Activated T-cell treated with anti-CD3 and anti-CD28 coated beads, Interleukin-2, amount 50 U/mL, for 1 hour (primary cell): Measurements from ENCODE around the gene DDOST.

Experiments used
- DNase-seq: peaks from one replicate; pipeline ENCODE4 v3.0.0-alpha.2; 2020

Gene DDOST

DNA sequence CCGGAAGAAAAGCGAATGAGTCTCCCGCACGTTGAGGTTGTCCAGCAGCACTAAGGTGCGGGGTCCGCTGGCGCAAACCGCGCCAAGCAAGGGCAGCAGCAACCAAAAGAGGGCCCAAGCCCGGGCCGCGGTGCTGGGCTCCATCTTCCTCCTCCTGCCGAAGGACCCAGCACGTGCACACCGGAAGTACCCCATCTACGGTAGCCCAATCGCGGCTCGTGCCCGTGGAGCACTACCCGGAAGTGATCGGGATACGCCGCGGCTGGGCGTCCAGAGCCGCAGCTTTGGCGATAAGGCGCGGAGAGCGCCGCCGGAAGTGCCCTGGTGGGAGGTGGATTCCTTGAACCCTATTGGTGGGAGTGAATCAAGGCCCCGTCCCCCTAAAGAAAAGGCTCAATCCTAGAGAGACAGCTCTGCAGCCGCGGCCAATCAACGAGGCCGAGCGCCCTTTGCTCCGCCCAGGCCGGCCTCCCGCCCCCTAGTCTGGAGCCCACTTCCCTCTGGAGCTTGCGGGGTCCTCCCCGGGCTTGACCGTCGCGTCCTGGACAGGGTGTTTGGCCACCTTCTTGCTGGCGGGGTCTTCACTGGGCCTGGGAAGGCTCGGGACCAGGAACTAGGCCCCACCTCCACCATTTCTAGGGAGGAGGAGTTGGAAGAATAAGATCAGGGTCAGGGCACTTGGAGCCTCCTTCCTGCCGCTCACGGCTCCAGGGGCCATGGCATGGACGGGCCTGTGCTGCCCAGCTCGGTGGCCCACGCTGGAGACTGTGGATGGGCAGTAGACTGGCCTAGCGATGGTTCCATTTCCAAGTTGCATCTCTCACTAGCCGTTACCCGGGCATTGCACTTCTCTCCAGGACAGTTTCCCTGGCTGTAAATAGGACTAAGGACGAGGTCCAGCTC, at the start of gene DDOST:
TSS of gene DDOST (minus strand) at position 163 of the 903 bp plus-strand sequence. CDS start at position 144, 19 bp downstream.
- DNase-seq: peak; percentile 91

DNA sequence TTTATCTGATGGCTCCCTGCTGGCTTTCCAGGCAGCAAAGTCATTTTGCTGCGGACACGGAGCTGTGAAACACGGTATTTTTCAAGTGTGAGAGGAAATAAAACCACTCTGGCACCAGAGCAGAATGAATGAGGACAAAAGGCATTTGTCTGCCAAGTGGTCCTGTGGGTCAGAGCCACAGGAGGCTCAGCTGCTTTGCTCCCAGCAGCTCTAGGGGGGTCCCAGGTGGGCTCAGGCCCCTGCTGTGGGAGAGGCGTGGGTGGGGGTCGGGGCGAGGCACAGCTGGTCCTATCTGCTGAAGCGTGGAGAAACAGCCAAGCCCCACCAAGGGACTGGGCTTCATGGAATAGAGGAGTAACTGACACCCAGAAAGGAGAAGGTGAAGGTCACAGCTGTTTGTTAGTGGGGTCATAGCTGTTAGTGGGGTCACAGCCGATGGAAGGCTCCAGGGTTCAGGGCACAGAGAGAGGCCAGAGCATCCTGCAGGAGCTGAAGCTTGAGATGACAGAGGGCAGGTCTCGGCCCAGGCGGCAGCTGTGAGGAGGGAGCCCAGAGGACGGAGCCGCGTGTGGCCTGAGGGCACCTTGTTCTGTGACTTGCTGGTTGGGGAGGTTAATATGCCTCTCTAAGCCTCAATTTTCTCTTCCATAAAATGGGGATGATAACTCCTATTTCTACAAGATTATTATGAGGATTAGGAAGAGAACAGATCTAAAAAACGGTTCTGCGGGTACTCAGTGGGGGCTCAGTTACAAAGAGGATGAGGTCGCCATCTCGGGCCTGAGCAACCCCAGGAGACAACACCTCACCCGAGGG, 49.5 kb upstream of the DDOST start:
- no peak for DNase-seq

DNA sequence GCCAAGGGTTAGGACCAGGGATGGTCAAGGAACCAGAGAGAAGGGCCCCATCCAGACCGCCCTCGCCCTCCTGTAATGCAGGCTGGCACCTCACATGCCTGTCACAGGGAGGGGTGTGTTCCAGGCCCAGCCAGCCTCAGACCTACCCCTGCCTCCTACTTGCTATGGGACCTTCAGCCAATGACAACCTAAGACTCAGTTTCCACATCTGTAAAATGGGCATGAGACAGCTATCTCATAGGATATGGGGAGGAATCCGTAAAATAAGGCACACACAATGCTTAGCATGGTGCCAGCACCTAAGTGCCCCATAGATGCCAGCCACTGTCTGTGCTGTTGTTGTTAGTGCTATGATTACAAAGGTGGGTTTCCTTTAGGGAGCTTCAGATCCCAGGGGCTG, 48.7 kb upstream of the DDOST start:
- no peak for DNase-seq

DNA sequence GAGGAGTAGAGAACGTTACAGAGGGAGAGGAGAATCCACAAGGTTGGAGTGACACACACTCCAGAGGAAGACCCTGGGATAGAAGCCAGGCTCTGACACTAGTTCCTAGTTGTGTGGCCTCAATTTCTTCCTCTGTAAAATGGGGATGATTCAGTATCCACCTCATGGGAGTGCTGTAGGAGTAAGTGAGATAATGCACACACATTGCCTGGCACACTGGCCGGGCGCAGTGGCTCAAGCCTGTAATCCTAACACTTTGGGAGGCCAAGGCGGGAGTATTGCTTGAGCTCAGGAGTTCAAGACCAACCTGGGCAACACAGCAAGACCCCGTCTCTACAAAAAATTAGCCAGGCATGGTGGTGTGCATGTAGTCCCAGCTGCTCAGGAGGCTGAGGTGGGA, 47.7 kb upstream of the DDOST start:
- DNase-seq: no peak

DNA sequence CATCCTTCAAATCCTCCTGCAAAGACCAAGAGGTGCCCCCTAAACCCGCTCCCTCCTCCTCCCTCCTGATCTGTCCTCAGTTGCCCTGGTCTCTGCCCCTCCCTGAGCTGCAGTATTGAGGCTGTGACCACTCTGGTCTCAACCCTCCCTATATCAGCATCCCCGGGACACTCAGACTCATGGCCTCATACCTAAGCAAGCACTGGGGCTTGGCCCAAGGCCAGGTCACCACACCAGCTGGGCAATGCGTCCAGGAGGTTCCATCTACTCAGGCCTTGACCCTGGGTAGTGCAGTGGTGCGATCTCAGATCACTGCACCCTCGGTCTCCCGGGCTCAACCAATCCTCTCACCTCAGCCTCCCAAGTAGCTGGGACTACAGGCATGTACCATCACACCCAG, 46.9 kb upstream of the DDOST start:
- DNase-seq: no peak

DNA sequence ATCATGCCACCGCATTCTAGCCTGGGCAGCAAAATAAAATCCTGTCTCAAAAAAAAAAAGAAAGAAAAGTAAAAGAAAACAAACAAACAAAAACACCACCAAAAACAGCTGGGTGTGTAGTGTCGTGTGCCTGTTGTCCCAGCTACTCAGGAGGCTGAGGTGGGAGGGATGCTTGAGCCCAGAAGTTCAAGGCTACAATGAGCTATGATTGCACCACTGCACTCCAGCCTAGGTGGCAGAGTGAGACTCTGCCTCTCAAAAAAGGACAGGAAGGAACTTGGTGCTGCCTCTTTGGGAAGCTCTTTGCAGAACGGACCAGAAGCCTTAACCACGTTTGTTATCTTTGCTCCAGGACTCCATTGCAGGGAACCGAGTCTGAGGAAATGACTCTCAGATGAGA, 45.7 kb upstream of the DDOST start:
- DNase-seq: no peak

DNA sequence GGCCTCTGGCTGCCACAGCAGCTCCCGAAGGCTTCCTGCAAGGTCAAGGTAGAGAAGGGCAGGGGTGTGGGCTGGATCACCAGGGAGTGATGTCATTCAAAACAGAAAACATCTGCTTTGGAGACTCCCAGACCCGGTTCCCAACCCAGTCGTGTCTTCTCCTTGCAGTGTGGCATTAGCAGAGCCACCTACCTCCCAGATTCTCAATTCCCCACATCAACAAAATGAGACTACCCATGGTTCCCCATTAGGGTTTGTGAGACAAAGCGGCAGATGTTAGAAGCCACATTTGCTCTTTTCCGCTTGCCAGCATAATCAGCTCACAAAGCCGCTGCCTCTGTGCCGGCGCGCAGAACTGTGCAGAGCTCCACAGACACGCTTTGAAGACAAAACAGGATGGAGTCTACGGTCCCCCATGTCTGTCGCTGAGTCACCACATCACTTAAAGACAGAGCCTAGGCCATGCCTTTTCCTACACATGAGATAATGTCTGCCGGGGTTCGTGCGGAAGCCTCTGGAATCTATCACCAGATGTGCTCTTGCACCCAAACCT, 44.1 kb upstream of the DDOST start:
- DNase-seq: no peak

DNA sequence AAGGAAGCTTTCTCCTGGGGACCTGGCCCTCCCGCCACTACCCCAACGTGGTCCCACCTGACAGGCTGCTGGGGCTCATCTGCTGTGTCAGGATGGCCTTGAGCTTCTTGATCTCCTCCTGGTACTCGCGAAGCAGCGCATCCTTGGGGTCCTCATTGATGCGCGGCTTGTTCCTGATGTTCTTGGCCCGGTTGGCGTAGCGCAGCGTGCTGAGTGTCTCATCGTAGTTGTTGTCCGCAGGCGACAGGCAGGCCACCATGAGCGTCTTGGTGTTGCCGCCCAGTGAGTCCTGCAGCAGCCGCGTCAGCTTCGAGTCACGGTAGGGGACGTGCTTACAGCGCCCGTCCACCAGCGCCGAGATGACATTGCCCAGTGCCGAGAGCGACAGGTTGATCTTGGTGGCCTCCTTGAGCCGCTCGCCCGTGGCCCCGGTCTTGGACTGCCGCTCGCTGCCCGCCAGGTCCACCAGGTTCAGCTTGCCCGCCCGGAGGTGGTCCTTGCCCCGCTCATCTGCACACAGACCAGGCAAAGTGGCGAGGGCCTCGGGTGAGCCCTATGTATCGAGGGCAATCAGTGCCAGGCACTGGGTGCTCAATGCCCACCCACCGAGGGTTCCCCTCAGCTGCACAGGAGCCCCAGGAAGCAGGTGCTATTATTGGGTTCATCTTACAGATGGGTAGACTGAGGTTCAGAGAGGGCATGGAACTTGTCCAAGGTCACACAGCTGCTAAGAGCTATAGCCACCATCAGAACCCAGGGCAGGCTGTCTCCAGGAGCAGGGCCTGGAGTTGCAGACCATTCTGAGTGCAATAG, 43.4 kb upstream of the DDOST start:
- no peak for DNase-seq

DNA sequence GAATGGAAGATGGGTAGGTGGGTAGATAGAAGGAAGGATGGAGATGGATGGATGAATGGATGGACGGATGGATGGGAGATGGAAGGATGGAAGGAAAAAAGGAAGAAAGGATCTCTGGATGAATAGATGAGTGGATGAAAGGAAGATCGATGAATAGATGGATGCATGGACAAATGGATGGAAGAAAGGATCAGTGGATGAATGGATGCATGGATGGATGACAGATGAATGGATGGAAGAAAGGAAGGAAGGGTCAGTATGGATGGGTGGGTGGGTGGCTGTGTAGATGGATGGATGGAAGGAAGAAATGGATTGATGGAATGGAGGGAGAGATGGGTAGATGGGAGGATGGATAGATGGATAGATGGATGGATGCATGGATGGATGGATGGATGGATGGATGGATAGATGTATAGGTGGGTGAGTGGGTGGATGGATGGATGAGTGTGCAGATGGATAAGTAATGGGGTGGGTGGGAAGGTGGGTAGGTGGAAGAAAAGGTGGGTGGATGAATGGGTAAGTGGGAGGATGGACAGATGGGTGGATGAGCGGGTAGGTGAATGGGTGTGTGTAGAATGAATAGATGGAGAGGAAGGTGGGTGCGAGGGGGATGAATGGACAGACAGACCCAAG, 42.1 kb upstream of the DDOST start:
- no peak for DNase-seq

DNA sequence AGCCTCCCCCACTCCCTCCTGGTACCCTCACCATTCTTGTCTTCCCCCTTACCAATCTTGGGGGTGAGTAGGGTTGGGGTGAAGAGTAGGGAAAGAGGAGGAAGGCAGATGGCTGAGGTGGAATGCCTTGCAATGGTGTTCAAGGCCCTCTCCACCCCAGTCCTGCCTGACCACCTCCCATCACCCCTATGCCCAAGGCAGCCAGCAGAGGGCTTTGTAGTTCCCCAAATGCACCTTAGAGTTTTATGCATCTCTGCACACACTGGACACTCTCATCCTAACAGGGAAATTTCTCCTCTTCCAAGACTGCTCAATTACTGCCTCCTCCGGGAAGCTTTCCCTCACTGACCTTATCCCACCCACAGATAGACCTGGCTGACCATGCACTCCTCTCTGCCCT, 41.2 kb upstream of the DDOST start:
- DNase-seq: no peak

DNA sequence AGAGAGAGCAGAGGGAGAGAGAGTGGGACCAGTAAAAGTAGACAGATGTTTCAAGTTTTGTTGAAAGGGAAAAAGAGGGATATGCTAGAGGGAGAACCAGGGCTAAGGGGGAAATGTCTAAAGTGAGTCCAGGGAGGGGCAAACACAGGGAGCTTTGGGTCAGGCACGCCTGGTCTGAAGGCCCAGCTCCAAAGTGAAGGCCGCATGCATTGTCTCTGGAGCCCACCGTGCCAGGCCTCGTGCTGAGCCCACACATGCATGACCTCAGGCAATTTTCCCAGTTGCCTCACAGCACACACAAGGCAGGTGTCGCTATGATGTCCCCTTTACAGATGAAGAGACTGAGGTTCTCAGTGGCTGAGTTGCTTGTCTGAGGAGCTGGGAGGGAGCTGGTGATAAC, 40.7 kb upstream of the DDOST start:
- DNase-seq: no peak

DNA sequence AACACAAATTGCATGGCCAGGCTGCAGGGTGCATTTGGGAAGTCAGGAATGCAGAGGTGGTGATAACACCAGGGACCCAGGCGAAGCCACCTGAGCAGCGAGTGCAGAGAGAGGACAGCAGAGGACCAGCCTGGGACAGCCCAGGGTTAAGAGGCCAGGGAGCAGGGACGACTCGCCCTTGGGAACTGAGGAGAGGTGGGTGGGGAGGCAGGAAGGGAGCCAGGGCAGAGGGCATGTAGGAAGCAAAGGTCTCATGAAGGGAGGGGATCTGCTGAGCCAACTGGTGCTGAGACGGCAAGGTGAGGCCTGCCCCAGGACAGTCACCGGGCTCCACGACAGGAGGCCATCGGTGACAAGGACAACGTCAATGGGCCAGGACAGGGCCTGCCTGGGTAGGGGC, 40.3 kb upstream of the DDOST start:
- DNase-seq: no peak

DNA sequence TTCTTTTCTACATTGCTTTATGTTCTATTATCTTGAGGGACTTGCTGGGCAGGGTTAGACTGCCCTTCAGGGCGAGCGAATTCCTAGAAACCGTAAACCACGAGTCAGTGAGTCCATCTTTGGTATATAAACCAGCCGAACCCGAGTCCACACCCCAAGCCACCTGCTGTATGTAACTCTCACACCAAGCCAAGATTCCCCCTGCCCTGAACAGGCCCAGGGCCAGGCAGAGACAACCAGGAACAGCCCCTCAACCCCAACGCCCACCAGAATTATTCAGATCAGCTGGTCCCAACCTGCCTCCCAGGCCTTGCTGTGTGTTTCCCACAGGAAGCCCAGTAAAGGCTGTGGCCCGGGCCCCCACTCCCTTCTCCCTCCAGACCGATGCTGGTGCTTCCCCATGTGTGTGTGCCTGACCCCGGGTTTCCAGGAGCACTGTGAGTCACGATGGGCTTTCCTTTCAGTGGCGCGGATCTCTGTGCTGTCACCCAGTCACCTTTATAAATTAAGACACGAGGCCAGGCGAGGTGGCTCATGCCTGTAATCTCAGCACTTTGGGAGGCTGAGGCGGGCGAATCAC, 39.6 kb upstream of the DDOST start:
- no peak for DNase-seq

DNA sequence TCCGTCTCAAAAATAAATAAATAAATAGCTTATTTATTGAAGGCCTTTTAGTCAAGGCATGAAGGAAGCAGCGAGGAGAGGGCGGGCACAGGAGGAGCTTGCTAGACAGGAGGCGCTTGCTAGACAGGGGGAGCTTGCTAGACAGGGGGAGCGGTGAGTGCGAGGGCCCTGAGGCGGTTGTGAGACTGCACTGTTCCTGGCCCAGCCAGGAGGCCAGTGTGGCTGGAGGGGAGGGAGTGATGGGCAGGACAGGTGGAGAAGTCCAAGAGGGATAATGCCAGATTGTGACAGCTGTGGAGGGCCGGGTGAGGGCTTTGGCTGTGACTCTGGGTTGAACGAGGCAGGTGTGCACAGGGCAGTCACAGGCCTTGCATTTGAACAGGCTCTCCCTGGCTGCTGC, 38.4 kb upstream of the DDOST start:
- DNase-seq: no peak

DNA sequence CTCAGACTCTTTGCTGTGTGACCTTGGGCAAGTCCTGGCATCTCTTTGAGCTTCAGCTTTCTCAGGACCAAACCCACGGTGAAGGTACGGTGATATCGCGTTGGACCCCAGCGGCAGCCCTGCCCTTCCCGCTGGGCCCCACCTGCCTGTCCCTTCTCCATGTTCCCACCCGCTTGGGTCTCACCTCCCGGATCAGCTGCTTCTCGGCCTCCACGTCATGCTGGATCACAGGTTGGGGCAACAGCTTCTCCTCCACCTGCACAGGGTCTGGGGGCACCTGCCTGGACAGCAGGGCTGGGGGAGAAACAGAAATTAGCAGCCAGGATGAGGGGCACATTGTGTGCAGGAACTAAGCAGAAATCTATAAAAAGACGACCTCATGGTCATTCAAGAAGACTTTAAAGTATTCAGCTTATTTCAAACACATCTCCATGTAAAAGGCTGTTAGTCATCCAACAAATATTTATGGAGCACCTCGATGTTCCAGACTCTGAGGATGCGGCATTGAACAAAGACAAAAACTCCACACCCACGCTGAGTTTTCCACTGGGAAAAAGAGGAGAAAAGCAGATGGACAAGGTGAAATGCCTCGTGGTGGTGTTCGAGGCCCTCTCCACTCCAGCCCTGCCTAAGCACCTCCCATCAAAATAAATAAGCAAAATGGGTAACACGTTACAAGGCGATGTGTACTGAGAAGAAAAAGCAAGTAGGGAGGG, 37.2 kb upstream of the DDOST start:
- DNase-seq: no peak

DNA sequence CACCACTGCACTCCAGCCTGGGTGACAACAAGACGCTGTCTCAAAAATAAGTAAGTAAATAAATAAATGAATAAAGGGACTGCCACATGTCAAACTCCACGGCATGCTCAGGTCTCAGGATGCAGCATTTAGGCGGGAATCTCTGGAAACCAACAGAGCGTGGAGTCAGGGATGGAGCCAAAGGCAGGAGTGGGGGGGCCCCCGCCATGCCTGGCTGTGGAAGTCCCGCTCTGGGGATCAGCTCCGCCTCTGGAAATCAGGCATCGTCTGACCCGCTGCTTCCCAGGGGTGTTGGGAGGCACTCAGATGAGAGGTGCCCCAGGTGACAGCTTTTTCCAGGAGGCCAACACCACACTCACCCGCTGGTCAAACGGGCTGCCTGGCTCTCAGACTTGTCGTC, 36.4 kb upstream of the DDOST start:
- no peak for DNase-seq

DNA sequence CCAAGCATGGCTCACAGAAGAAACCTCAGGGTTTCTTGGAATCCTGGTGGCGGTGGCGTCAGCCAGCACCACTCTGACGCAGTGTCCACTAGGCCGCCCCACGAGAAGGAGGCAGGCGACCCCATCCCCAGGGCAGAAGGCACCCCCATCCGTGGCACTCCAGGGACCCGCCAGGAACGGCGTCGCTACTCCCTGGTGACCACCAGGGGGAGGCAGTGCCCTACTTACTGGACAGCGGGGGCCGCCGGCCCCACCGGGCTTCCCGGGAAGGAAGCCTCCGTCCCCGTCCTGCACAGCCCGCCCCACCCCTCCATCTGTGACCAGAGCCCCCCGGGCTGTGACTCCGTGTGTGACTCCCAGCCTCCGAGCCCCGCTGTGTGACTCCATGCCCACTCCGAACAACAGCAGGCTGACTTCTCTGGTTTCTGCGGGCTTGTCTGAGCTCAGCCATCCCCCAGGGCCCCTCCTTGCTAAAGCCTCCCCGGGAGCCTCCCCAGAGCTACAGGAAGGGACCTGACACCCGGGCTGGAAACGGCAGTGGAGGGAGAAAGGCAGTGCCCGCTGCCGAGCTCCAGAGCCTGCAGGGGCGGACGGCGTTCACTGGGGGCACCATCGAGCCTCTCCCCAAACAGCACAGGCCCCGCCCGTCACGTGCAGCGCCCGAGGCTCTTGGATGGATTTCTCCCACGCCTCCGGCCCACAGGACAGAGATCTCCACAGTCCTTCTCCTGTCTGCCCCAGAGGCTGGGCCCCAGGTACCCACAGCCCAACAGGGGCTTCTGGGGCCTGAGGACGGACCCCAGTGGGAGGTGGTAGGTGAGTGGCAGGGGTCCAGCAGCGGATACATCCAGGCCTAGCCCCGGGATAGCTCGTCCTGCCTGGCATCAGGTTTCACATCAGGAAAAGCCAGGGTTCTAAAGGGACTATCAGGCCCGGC, 35.5 kb upstream of the DDOST start:
- peak; percentile 76 for DNase-seq

DNA sequence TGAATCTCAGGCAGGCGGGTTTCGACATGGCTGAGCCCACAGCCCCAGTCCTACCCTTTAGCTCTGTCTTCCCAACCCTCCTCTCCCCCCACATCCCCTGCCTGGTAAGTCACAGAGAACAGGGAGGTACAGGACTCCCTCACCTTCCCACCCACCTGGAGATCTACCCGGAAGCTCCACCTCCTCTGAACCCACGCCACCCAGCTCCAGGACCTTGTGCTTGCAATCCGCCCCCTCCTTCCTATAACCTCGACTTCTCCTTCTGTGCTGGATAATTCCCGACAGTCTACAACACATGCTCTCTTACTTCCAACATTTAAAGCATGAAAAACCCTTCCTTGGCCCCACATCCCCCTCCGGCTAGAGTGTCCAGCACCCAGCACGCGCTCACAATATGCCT, 34.3 kb upstream of the DDOST start:
- no peak for DNase-seq

DNA sequence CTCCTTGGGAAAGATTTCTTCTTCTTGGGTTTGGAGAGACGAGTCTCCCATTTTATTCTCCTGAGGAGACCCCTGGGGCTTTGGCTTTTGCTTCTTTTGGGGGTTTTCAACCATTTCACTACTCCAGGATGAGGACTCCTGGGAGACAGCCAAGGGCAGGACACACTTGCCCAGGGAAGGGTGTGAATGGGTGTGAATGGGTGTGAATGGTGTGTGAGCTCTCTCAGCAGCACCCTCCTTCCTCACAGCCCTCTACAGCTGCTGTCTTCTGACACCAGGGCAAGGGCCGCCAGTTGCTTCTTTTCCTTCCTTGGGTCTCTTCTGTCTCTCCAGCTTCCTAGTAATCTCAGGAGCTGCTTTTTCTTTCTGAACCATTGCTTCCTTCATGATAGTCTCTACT, 32.5 kb upstream of the DDOST start:
- no peak for DNase-seq

DNA sequence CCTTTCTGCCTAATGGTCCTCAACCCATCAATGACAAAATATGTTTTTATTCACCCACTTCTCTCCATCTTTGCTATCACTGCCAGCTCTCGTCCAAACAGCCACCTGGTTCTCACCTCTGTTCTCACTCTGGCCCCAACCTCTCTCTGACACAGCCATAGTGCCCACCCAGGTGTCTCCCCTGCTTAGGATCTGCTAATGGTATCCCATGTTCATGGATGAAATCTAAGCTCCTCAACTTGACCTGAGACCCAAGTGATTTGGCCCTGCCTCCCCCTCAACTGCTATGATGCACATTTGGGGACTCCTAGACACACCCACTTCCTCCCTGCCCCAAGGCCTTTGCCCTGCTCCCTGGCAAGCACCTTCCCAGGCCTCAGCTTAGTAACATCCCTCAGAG, 30.7 kb upstream of the DDOST start:
- no peak for DNase-seq
